Measurements from ENCODE around the gene PLTP.

DNA sequence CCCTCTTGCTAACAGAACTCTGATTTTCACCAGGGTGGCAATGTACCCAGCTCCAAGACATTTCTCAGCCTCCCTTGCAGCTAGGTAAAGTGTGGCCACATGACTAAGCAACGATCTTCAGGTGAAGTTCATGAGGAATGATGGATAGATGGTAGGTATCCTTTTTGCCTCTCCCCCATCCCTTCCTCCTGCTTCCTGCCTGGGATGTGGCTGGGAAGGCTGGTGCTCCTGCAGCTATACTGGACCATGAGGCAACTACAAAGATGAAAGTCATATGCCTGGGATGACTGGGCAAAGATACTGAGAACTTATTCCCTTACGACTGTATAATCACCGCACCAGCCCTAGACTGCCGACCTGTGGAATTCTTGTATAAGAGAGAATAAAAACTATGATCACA lies 46.6 kb upstream of the PLTP start:
- TF ChIP-seq, protein P1, sequence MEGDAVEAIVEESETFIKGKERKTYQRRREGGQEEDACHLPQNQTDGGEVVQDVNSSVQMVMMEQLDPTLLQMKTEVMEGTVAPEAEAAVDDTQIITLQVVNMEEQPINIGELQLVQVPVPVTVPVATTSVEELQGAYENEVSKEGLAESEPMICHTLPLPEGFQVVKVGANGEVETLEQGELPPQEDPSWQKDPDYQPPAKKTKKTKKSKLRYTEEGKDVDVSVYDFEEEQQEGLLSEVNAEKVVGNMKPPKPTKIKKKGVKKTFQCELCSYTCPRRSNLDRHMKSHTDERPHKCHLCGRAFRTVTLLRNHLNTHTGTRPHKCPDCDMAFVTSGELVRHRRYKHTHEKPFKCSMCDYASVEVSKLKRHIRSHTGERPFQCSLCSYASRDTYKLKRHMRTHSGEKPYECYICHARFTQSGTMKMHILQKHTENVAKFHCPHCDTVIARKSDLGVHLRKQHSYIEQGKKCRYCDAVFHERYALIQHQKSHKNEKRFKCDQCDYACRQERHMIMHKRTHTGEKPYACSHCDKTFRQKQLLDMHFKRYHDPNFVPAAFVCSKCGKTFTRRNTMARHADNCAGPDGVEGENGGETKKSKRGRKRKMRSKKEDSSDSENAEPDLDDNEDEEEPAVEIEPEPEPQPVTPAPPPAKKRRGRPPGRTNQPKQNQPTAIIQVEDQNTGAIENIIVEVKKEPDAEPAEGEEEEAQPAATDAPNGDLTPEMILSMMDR (IDR thresholded peaks at IDR 0.05; ENCODE audit: insufficient read depth, low read length, poor library complexity, severe bottlenecking) = no peak
- TF ChIP-seq EZH2phosphoT487 (conservative IDR thresholded peaks at IDR 0.05; ENCODE audit: low read length) = no peak

All from SU-DHL-6 (cell line).